GOT3 (cell line): ENCODE data around the gene SMC6.

Experiments used
- DNase-seq: peaks from one replicate; lab custom pipeline; 2025; ENCODE audit warnings: mixed read lengths; lab: John Stamatoyannopoulos, UW

Gene SMC6

DNA sequence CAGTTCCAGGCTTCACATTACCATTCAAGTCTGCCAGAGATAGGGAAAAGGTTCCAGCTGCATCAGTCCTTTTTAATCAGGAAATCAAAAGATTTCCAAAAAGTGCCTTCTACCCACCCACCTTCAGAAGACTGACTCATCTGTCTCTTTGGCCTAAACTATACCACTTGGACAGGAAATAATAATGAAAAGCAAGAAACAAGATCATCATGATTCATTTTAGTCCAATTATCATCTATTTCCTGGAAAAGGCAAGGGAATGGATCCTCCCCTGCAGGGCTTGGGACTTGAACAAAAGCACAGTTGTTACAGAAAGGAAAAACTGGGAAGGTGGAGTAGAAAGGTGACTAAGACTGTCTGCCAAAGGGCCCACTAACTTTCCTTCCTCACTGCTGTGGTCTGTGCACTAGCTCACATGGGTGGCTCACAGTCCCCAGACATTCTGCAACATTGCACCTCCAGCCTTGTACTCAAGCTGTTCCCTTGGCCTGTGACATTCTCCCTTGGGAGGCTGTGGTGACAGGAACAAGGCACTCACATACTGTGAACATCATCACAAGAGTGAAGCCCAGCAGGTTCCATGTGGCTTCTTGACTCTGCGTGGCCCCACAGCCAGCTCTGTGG lies 137.8 kb downstream of the SMC6 start:
- DNase-seq, result no peak

DNA sequence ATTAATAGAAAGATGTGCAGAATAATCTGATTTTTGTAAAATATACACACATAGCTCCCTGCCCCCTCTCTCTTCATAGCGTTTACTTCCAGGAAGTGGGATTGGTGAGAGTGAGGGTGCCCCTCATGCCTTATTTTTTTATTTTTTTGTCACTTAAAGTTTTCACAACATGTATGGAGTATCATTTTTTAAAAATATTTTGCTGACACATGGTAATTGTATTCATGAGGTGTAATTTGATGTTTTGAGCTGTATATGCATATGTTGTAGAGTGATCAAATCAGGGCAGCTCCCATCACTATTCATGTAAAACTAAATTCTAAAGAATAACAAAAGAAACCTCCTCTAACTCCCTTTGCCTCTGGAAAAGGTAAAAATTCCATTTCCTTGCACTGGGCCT lies 138.5 kb downstream of the SMC6 start:
- no peak for DNase-seq

DNA sequence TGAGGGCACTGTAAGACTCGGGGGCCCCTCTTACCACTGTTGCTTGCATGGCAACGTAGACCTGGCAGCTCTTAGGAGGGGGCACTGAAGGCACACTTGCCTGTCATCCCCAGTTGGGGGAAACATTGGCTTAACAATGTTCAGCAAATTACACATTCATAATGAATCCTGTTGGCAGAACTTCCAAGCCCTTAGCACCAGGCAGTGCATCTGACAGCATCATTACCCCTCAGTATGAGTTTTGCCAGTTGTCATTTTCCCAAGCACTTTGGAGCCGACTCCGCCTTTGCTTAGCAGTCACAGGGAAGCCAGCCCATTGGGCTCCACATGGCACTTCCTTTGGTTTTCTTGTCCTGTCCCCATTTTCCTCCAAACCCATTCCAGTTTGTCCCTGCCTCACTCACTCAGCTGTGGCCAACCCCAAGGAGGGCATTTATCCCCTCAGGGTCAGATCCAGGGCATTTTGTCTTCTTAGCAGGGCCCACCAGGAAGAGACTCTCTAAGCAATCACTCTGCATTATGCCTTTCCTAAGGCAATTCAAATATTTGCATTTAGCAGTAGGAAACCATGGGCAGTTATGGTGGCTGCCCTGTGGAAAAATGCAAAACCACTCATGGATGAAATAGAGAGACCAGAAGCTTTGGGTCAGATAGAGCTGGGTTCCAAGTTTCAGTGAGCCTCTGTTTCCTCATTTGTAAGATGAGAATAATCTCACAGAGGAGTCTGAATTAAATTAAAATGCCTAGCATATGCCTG lies 139.3 kb downstream of the SMC6 start:
- DNase-seq, result no peak
